Liver (tissue), 3 donors: Measurements from ENCODE around the gene CYB561.

Source experiments
- GABPA ChIP-seq, 2 donors: IDR thresholded peaks in 1 of 2; conservative IDR thresholded peaks in 1 of 2; 2 replicates each; pipeline ENCODE4 v1.6.1; 2016; ENCODE audit warnings: antibody characterized with exemption in 2 of 2, mild to moderate bottlenecking in 1 of 2, moderate library complexity in 1 of 2
- RXRA ChIP-seq, 2 donors: IDR thresholded peaks; 2 replicates each; pipeline ENCODE4 v1.6.1; 2017 to 2018; ENCODE audit warnings: antibody characterized with exemption in 2 of 2, mild to moderate bottlenecking in 1 of 2
- TAF1 ChIP-seq: conservative IDR thresholded peaks from 2 replicates; pipeline ENCODE4 v1.6.1; 2016; ENCODE audit warnings: antibody characterized with exemption, mild to moderate bottlenecking
- TF ChIP-seq, protein P1 (sequence below): fragments of 150-350 bp; IDR thresholded peaks from 2 replicates; pipeline ENCODE4 v1.5.1; 2017; ENCODE audit warnings: improper control_type of control experiment, low read depth, low read length; ENCODE audit not compliant: missing input control
- TF ChIP-seq, protein P2 (sequence below): IDR thresholded peaks from 2 replicates; pipeline ENCODE4 v1.6.1; 2016; ENCODE audit warnings: antibody characterized with exemption
- TF ChIP-seq, protein P3 (sequence below): IDR thresholded peaks from 2 replicates; pipeline ENCODE4 v1.6.1; 2016; ENCODE audit warnings: antibody characterized with exemption
- donor health status: healthy.
- donor health status: healthy.

DNA sequence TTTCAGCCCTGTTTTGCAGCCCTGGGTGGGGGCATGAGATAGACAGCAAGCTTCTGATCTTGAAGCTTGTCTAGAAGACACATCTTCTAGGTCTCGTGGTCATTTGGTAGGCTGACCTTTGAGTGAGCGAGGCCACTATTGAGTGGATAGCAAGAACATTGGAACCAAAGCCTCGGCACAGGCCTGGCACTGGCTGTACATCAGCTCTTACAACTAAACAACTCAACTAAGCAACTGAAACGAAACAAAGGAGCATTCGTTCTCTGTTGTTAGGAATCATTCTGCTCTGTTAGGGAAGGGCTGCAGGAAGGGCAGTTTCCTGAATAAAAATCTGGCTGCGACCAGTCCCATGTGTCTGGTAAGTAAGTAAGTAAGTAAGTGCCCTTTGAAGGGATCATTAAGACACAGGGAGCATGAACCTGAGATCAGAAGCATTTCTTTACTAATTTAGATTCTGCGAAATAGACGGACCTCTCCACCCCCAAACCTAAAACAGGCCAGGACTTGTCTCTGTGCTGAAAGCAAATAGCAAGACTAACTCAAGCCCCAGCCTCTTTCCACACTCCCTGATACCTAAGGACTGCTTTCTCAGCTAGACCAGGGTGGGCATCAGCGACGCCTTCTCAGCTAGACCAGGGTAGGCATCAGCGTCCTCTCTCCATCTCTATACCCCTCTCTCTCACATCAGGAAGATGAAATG is 22.7 kb downstream of the CYB561 start:
- TF ChIP-seq, protein P1, sequence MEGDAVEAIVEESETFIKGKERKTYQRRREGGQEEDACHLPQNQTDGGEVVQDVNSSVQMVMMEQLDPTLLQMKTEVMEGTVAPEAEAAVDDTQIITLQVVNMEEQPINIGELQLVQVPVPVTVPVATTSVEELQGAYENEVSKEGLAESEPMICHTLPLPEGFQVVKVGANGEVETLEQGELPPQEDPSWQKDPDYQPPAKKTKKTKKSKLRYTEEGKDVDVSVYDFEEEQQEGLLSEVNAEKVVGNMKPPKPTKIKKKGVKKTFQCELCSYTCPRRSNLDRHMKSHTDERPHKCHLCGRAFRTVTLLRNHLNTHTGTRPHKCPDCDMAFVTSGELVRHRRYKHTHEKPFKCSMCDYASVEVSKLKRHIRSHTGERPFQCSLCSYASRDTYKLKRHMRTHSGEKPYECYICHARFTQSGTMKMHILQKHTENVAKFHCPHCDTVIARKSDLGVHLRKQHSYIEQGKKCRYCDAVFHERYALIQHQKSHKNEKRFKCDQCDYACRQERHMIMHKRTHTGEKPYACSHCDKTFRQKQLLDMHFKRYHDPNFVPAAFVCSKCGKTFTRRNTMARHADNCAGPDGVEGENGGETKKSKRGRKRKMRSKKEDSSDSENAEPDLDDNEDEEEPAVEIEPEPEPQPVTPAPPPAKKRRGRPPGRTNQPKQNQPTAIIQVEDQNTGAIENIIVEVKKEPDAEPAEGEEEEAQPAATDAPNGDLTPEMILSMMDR, result no peak
- TF ChIP-seq, protein P2, sequence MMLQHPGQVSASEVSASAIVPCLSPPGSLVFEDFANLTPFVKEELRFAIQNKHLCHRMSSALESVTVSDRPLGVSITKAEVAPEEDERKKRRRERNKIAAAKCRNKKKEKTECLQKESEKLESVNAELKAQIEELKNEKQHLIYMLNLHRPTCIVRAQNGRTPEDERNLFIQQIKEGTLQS, result no peak
- TF ChIP-seq, protein P3, sequence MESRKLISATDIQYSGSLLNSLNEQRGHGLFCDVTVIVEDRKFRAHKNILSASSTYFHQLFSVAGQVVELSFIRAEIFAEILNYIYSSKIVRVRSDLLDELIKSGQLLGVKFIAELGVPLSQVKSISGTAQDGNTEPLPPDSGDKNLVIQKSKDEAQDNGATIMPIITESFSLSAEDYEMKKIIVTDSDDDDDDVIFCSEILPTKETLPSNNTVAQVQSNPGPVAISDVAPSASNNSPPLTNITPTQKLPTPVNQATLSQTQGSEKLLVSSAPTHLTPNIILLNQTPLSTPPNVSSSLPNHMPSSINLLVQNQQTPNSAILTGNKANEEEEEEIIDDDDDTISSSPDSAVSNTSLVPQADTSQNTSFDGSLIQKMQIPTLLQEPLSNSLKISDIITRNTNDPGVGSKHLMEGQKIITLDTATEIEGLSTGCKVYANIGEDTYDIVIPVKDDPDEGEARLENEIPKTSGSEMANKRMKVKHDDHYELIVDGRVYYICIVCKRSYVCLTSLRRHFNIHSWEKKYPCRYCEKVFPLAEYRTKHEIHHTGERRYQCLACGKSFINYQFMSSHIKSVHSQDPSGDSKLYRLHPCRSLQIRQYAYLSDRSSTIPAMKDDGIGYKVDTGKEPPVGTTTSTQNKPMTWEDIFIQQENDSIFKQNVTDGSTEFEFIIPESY, result no peak
- TF ChIP-seq RXRA (IDR thresholded peaks at IDR 0.05), result no peak
- no peak for TF ChIP-seq GABPA (IDR thresholded peaks at IDR 0.05 in 1 of 2, conservative IDR thresholded peaks at IDR 0.05 in 1 of 2)
- TF ChIP-seq TAF1, result no peak
